Measurements from ENCODE around the gene MAGEE2. TPM values are rescaled to one million over a fixed set of nuclear protein-coding genes. Genes with fewer than 3 reads are reported as not detected.

The MAGEE2 gene
- not detected in 5 replicates for total RNA-seq (2022; extraction: Qiagen RNA extraction; ENCODE audit: low read depth)

DNA sequence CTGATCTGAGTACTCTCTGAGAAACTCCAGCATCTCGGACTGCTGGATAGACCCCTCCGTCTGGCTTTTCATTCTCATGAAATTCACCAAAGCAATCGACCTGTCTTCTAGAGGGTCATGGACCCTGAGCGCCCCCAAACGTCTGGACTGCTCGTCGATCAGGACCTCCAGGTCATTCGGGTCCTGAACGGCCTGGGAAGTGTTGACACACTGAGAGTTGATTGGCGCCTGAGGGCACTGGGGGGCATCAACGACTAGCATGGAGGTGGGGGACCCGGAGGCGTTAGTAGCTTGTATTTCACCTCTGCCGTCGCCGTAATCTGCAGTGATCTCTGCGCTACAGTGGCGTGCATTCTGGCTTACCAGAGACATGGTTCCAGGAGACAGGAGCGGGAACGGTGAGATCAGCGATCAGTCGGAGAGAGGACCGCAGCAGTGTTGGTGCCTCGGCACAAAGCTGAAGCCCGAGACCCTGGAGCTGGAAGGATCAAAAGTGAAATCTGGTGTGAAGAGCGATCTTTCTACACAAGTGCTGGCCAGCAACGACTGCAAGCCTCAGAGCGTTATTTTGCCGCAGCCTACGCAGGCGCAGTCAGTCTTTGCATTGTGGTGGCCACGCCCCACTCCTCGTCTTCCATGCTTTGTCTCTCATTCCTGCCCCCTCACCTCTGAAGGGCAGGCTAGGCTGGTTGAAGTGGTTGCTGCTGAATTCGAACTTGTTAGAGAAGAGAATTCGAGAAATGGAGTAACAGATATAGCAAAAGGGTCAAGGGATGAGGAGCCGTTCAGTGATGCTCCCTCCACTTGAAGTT, at the start of gene MAGEE2:
Gene MAGEE2 (minus strand): TSS at position 575 of the 812 bp plus-strand sequence. CDS start 203 bp downstream, at position 372.

All from A549 treated with RU486 at 1 μM for 4 hours (cell line).